SU-DHL-6 (cell line): ENCODE measurements around the gene NUP205.
A peak's percentile ranks its signal among the peaks of the same experiment; 100 is the strongest.

Source experiments
- H2AFZ ChIP-seq: fragments of 200-600 bp; sonication (generic); 2 replicates; pipeline ENCODE4 v1.6.1; 2014; ENCODE audit warnings: low read depth, mild to moderate bottlenecking, moderate library complexity, mixed read lengths, antibody characterized with exemption, low read length; ENCODE audit not compliant: severe bottlenecking
- H3F3A ChIP-seq: fragments of 200-600 bp; shearing (Covaris generic); 2 replicates; pipeline ENCODE4 v1.6.0; 2016; ENCODE audit warnings: antibody characterized with exemption, mild to moderate bottlenecking; ENCODE audit not compliant: insufficient read depth
- H3K27ac ChIP-seq: fragments of 200-600 bp; sonication (generic); 2 replicates; pipeline ENCODE4 v1.5.1; 2016; ENCODE audit warnings: low read depth, mild to moderate bottlenecking, low read length, moderate library complexity, mixed read lengths
- H3K27me3 ChIP-seq: fragments of 200-600 bp; sonication (generic), shearing (Covaris generic); 2 replicates; pipeline ENCODE4 v1.6.0; 2014; ENCODE audit warnings: mild to moderate bottlenecking, low read length
- H3K36me3 ChIP-seq: fragments of 200-600 bp; sonication (generic); 2 replicates; pipeline ENCODE4 v1.6.1; 2014; ENCODE audit warnings: mild to moderate bottlenecking, low read length, mixed read lengths
- H3K4me2 ChIP-seq: fragments of 300-600, 200-600 bp; shearing (Covaris generic), sonication (generic); 2 replicates; pipeline ENCODE4 v1.6.0; 2014; ENCODE audit warnings: low read length, low read depth, mild to moderate bottlenecking; ENCODE audit not compliant: poor library complexity, severe bottlenecking
- H3K4me3 ChIP-seq: fragments of 200-600 bp; sonication (generic); 2 replicates; pipeline ENCODE4 v1.5.1; 2014; ENCODE audit warnings: antibody characterized with exemption, low read length, mild to moderate bottlenecking, mixed read lengths; ENCODE audit not compliant: insufficient read depth, poor library complexity, severe bottlenecking
- H3K79me2 ChIP-seq: fragments of 200-600 bp; sonication (generic); 2 replicates; pipeline ENCODE4 v1.6.1; 2014; ENCODE audit warnings: mild to moderate bottlenecking, low read length, moderate library complexity; ENCODE audit not compliant: insufficient read depth
- H3K9ac ChIP-seq: fragments of 200-600 bp; sonication (generic); 2 replicates; pipeline ENCODE4 v1.7.0; 2014; ENCODE audit warnings: mild to moderate bottlenecking, low read length
- H3K9me2 ChIP-seq: fragments of 200-600 bp; sonication (generic); replicated peaks from 2 replicates; pipeline ENCODE4 v1.6.1; 2014; ENCODE audit warnings: low read length; ENCODE audit not compliant: insufficient read depth
- H3K9me3 ChIP-seq: fragments of 200-600 bp; sonication (generic); 2 replicates; pipeline ENCODE4 v1.6.1; 2014; ENCODE audit warnings: low read length, mixed read lengths; ENCODE audit not compliant: insufficient read depth
- H4K20me1 ChIP-seq: fragments of 200-600 bp; sonication (generic); 2 replicates; pipeline ENCODE4 v1.6.1; 2014; ENCODE audit warnings: low read depth, mild to moderate bottlenecking, antibody characterized with exemption, low read length, moderate library complexity, mixed read lengths
- CTCF ChIP-seq: fragments of 200-600 bp; sonication (generic); IDR thresholded peaks from one replicate; pipeline ENCODE4 v1.5.1; 2017; ENCODE audit warnings: antibody characterized with exemption, mild to moderate bottlenecking, low read length, moderate library complexity; ENCODE audit not compliant: insufficient read depth, poor library complexity, severe bottlenecking
- EZH2phosphoT487 ChIP-seq: fragments of 200-600 bp; sonication (generic), shearing (Covaris generic); conservative IDR thresholded peaks from 2 replicates; pipeline ENCODE4 v1.6.1; 2018; ENCODE audit warnings: mild to moderate bottlenecking, antibody characterized with exemption, low read length, moderate library complexity, mixed read lengths

NUP205 gene

GRCh38 chr7:135557455-135558336, at the start of gene NUP205:
Gene NUP205 (plus strand): TSS chr7:135557917. CDS start chr7:135557945, 28 bp downstream.
- Histone ChIP-seq H3K4me2 (peak within 1 kb of the TSS; percentile 72), H3K9ac (peak within 1 kb of the TSS; percentile 99), H3K79me2 (peaks cover 49% of the 10 kb centered on the region), H2AFZ (peak within 1 kb of the TSS; percentile 97), H3F3A (no peaks in the 10 kb centered on the region; the same call in 1 of the 2 replicates), H3K9me2 (no peaks in the 10 kb centered on the region), H4K20me1 (peaks cover 5% of the 10 kb centered on the region; the same call in 1 of the 2 replicates), H3K9me3 (no peaks in the 10 kb centered on the region), H3K4me3 (peak within 1 kb of the TSS; percentile 97), H3K36me3 (no peaks in the 10 kb centered on the region), H3K27me3 (no peaks in the 10 kb centered on the region), H3K27ac (peak within 1 kb of the TSS; percentile 88)
- TF ChIP-seq EZH2phosphoT487 (no peak), CTCF (no peak)

- peak overlapping the region; percentile 86 for H3K4me2 ChIP-seq
- H4K20me1 ChIP-seq, result no peaks in the 10 kb centered on the region
Observed at GRCh38 chr7:135508883-135509588, 48.7 kb upstream of the NUP205 start.

GRCh38 chr7:135509589-135509838, 48.2 kb upstream of the NUP205 start:
- TF ChIP-seq CTCF (no peak), EZH2phosphoT487 (no peak)
- Histone ChIP-seq H3K27ac (peak overlapping the region; percentile 77), H3K36me3 (no peaks in the 10 kb centered on the region), H3F3A (peaks cover 6% of the 10 kb centered on the region; the same call in 1 of the 2 replicates), H3K4me3 (peak overlapping the region; percentile 78), H3K9ac (peak overlapping the region; percentile 80), H3K9me2 (no peaks in the 10 kb centered on the region), H4K20me1 (no peaks in the 10 kb centered on the region), H3K4me2 (peak overlapping the region; percentile 86), H2AFZ (peak overlapping the region; percentile 42), H3K79me2 (peaks cover 52% of the 10 kb centered on the region), H3K27me3 (no peaks in the 10 kb centered on the region), H3K9me3 (no peaks in the 10 kb centered on the region)

More at GRCh38 chr7:135508883-135509588, 48.7 kb upstream of the NUP205 start:
- Histone ChIP-seq H3K79me2 (peaks cover 53% of the 10 kb centered on the region), H3K27ac (peak overlapping the region; percentile 77), H3K4me3 (peak overlapping the region; percentile 78), H3K36me3 (no peaks in the 10 kb centered on the region), H3F3A (peaks cover 6% of the 10 kb centered on the region; the same call in 1 of the 2 replicates), H3K9me2 (no peaks in the 10 kb centered on the region), H3K9ac (peak overlapping the region; percentile 80), H3K9me3 (no peaks in the 10 kb centered on the region), H2AFZ (no peak overlapping the region), H3K27me3 (no peaks in the 10 kb centered on the region)
- TF ChIP-seq EZH2phosphoT487, result no peak
- no peak for TF ChIP-seq CTCF
